Skin epidermis (tissue), 12 donors: Measurements from ENCODE around the gene NDUFAF4.
A peak's percentile ranks its signal among the peaks of the same experiment; 100 is the strongest.

ENCODE experiments used
- H3K27ac ChIP-seq, 21 experiments: fragments of 200-600 bp; sonication (generic) in 11 of 21; one replicate each; pipeline ENCODE4 v1.5.0; 2020; ENCODE audit warnings: mild to moderate bottlenecking in 3 of 21, inconsistent platforms in 2 of 21, moderate library complexity in 2 of 21
- H3K4me3 ChIP-seq, 7 experiments: fragments of 200-600 bp; sonication (generic) in 2 of 7; one replicate each; pipeline ENCODE4 v1.5.0; 2020; ENCODE audit warnings: inconsistent platforms in 2 of 7, mild to moderate bottlenecking in 2 of 7, moderate library complexity in 1 of 7

Gene NDUFAF4

GRCh38 chr6:96897396-96898240 lies at the start of gene NDUFAF4:
TSS of gene NDUFAF4 (minus strand) at chr6:96897891. CDS start at chr6:96897801, 90 bp downstream.
- H3K4me3 ChIP-seq: peak within 1 kb of the TSS; percentile 62 to 94 (median 77)

GRCh38 chr6:96947055-96947454 lies 49.4 kb upstream of the NDUFAF4 start:
- Histone ChIP-seq H3K27ac (no peak overlapping the region), H3K4me3 (no peak overlapping the region)

More at GRCh38 chr6:96897396-96898240, at the start of gene NDUFAF4:
- peak within 1 kb of the TSS; percentile 16 to 94 (median 86) for H3K27ac ChIP-seq

GRCh38 chr6:96943555-96944215 lies 46.0 kb upstream of the NDUFAF4 start:
- H3K4me3 ChIP-seq: no peak overlapping the region
- no peak overlapping the region for H3K27ac ChIP-seq

GRCh38 chr6:96942676-96943075 lies 45.0 kb upstream of the NDUFAF4 start:
- Histone ChIP-seq H3K4me3 (no peak overlapping the region), H3K27ac (no peak overlapping the region)

- H3K27ac ChIP-seq: no peak overlapping the region
- no peak overlapping the region for H3K4me3 ChIP-seq
Measured at GRCh38 chr6:96940322-96940721, 42.6 kb upstream of the NDUFAF4 start.

- no peak overlapping the region for H3K4me3 ChIP-seq
- no peak overlapping the region for H3K27ac ChIP-seq
Measured at GRCh38 chr6:96939007-96939805, 41.5 kb upstream of the NDUFAF4 start.

GRCh38 chr6:96934087-96934486 lies 36.4 kb upstream of the NDUFAF4 start:
- Histone ChIP-seq H3K4me3 (no peak overlapping the region), H3K27ac (no peak overlapping the region)

GRCh38 chr6:96931198-96931597 lies 33.5 kb upstream of the NDUFAF4 start:
- Histone ChIP-seq H3K4me3 (no peak overlapping the region), H3K27ac (no peak overlapping the region)

- H3K27ac ChIP-seq: no peak overlapping the region
- no peak overlapping the region for H3K4me3 ChIP-seq
Measured at GRCh38 chr6:96929741-96930140, 32.0 kb upstream of the NDUFAF4 start.

- no peak overlapping the region for H3K4me3 ChIP-seq
- no peak overlapping the region for H3K27ac ChIP-seq
Measured at GRCh38 chr6:96927660-96928059, 30.0 kb upstream of the NDUFAF4 start.

- no peak overlapping the region for H3K4me3 ChIP-seq
- no peak overlapping the region for H3K27ac ChIP-seq
Measured at GRCh38 chr6:96926425-96926824, 28.7 kb upstream of the NDUFAF4 start.

GRCh38 chr6:96925290-96925687 lies 27.6 kb upstream of the NDUFAF4 start:
- H3K4me3 ChIP-seq: peak overlapping the region in 6 of 7 experiments; percentile 42 to 61 (median 50)
- H3K27ac ChIP-seq: peak overlapping the region in 1 of 21 experiments; percentile 67

GRCh38 chr6:96923871-96924493 lies 26.3 kb upstream of the NDUFAF4 start:
- Histone ChIP-seq H3K27ac (peak overlapping the region in 12 of 21 experiments; percentile 21 to 81 (median 70)), H3K4me3 (peak overlapping the region; percentile 42 to 61 (median 48))

GRCh38 chr6:96923400-96923799 lies 25.7 kb upstream of the NDUFAF4 start:
- peak overlapping the region in 8 of 21 experiments; percentile 21 to 81 (median 74) for H3K27ac ChIP-seq
- no peak overlapping the region for H3K4me3 ChIP-seq

GRCh38 chr6:96917098-96917497 lies 19.4 kb upstream of the NDUFAF4 start:
- Histone ChIP-seq H3K27ac (no peak overlapping the region), H3K4me3 (no peak overlapping the region)

GRCh38 chr6:96913621-96914020 lies 15.9 kb upstream of the NDUFAF4 start:
- Histone ChIP-seq H3K4me3 (no peak overlapping the region), H3K27ac (no peak overlapping the region)

GRCh38 chr6:96911751-96912150 lies 14.1 kb upstream of the NDUFAF4 start:
- no peak overlapping the region for H3K4me3 ChIP-seq
- no peak overlapping the region for H3K27ac ChIP-seq

GRCh38 chr6:96911171-96911570 lies 13.5 kb upstream of the NDUFAF4 start:
- no peak overlapping the region for H3K4me3 ChIP-seq
- H3K27ac ChIP-seq: no peak overlapping the region

GRCh38 chr6:96909811-96910210 lies 12.1 kb upstream of the NDUFAF4 start:
- H3K4me3 ChIP-seq: no peak overlapping the region
- H3K27ac ChIP-seq: no peak overlapping the region

GRCh38 chr6:96907498-96907897 lies 9.8 kb upstream of the NDUFAF4 start:
- Histone ChIP-seq H3K4me3 (no peak overlapping the region), H3K27ac (no peak overlapping the region)
